MM.1S (cell line): Measurements from ENCODE around the gene PPP1R9B.

Experiments
- CTCF ChIP-seq: fragments of 300-600 bp; sonication (generic); IDR thresholded peaks from 2 replicates; pipeline ENCODE4 v1.5.1; 2016; ENCODE audit warnings: antibody characterized with exemption, low read length, mixed read lengths
- EZH2 ChIP-seq: fragments of 300-600 bp; sonication (generic); optimal IDR thresholded peaks from 2 replicates; pipeline ENCODE3; 2017; ENCODE audit warnings: low read depth, mild to moderate bottlenecking, antibody characterized with exemption, low read length, mixed read lengths
- EZH2phosphoT487 ChIP-seq: fragments of 300-600 bp; sonication (generic); IDR thresholded peaks from 2 replicates; pipeline ENCODE4 v1.6.1; 2018; ENCODE audit warnings: antibody characterized with exemption, low read length

GRCh38 chr17:50136096-50136687 lies 14.3 kb downstream of the PPP1R9B start:
- TF ChIP-seq CTCF (no peak), EZH2phosphoT487 (no peak), EZH2 (no peak)
